MM.1S (cell line): Measurements from ENCODE around the gene UST.

ENCODE experiments used
- CTCF ChIP-seq: fragments of 300-600 bp; sonication (generic); IDR thresholded peaks from 2 replicates; pipeline ENCODE4 v1.5.1; 2016; ENCODE audit warnings: antibody characterized with exemption, low read length, mixed read lengths
- EZH2phosphoT487 ChIP-seq: fragments of 300-600 bp; sonication (generic); IDR thresholded peaks from 2 replicates; pipeline ENCODE4 v1.6.1; 2018; ENCODE audit warnings: antibody characterized with exemption, low read length

- TF ChIP-seq CTCF (no peak), EZH2phosphoT487 (no peak)
These were observed 180.8 kb downstream of the UST start for GRCh38 chr6:148927586-148927985.
